Fibroblast of the aortic adventitia (primary cell): Measurements from ENCODE around the gene NUDT21. TPM values are rescaled to one million over a fixed set of nuclear protein-coding genes. Genes with fewer than 3 reads are reported as not detected.
"Not testable (repeated sequence)": the region's sequence is repeated elsewhere in the genome, so short reads cannot be mapped to it uniquely, and the experiment has no call there.

Source experiments
- DNase-seq: peaks from one replicate; pipeline ENCODE4 v3.0.0-alpha.2; 2010; ENCODE audit warnings: low read depth
- H3K4me3 ChIP-seq: 2 replicates; pipeline ENCODE4 v1.5.1; 2011; ENCODE audit warnings: low read depth, mild to moderate bottlenecking, control low read depth, low read length, moderate library complexity
- total RNA-seq: library from RNA; depleted of rRNA; stranded (reverse); fragments of >200 nt; gene quantifications from 2 replicates; pipeline ENCODE4 v1.2.3, GENCODE V29; 2012; ENCODE audit warnings: low replicate concordance
- TF ChIP-seq, protein P1 (sequence below): IDR thresholded peaks from 2 replicates; pipeline ENCODE4 v1.5.1; 2011; ENCODE audit warnings: mild to moderate bottlenecking, low read length, control low read depth, inconsistent platforms; ENCODE audit not compliant: insufficient read depth

NUDT21 gene
- total RNA-seq, 1 donor = 116 TPM

DNA sequence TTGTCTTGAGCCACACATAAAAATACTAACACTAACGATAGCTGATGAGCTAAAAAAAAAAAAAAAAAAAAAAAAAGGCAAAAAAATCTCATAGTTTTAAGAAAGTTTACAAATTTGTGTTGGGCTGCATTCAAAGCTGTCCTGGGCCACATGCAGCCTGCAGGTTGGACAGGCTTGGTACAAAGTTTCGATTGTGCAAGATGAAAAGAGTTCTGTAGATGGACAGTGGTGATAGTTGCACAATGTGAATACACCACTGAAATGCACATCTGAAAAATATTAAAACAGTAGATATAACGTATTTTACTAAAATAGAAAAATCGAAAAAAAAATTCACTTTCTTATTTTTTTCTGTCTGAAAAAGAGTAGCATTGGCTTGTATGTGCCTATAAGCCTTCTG lies 68.7 kb downstream of the NUDT21 start:
- H3K4me3 ChIP-seq = no peak overlapping the region
- TF ChIP-seq, protein P1, sequence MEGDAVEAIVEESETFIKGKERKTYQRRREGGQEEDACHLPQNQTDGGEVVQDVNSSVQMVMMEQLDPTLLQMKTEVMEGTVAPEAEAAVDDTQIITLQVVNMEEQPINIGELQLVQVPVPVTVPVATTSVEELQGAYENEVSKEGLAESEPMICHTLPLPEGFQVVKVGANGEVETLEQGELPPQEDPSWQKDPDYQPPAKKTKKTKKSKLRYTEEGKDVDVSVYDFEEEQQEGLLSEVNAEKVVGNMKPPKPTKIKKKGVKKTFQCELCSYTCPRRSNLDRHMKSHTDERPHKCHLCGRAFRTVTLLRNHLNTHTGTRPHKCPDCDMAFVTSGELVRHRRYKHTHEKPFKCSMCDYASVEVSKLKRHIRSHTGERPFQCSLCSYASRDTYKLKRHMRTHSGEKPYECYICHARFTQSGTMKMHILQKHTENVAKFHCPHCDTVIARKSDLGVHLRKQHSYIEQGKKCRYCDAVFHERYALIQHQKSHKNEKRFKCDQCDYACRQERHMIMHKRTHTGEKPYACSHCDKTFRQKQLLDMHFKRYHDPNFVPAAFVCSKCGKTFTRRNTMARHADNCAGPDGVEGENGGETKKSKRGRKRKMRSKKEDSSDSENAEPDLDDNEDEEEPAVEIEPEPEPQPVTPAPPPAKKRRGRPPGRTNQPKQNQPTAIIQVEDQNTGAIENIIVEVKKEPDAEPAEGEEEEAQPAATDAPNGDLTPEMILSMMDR = no peak
- DNase-seq = no peak

DNA sequence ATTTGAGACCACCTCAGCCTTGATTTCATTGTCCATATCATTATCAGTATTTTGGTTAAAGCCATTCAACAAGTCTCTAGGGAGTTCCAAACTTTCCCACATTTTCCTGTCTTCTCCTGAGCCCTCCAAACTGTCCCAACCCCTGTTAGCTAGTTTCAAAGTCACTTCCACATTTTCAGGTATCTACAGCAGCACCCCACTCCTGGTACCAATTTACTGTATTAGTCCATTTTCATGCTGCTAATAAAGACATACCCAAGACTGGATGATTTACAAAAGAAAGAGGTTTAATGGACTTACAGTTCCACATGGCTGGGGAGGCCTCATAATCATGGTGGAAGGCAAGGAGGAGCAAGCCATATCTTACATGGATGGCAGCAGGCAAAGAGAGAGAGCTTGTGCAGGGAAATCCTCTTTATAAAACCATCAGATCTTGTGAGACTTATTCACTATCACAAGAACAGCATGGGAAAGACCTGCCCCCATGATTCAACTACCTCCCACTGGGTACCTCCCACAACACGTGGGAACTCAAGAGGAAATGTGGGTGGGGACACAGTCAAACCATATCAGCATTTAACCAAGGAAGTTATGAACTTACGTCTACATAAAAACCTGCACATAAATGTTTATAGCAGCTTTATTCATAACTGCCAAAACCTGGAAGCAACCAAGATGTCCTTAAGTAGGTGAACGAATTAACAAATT lies 70.2 kb downstream of the NUDT21 start:
- not testable (repeated sequence) for H3K4me3 ChIP-seq, DNase-seq

Other genes starting within 250 kb of the NUDT21 start
- 133 and 312 TPM in 2 replicates for gene AMFR, start 25.8 kb downstream of the NUDT21 start, total RNA-seq
- 50.0 and 95.0 TPM in 2 replicates for gene OGFOD1, start 222 bp upstream of the NUDT21 start, total RNA-seq
- gene BBS2, start 68.7 kb upstream of the NUDT21 start, total RNA-seq = 58.9 and 85.0 TPM in 2 replicates
- gene MT4, start 113.7 kb upstream of the NUDT21 start, total RNA-seq = not detected in 2 replicates
- not detected in 2 replicates for gene MT3, start 138.2 kb upstream of the NUDT21 start, total RNA-seq
- gene MT2A, start 157.3 kb upstream of the NUDT21 start, total RNA-seq = 8.3 and 114 TPM in 2 replicates
- 54.7 and 103 TPM in 2 replicates for gene MT1E, start 174.4 kb upstream of the NUDT21 start, total RNA-seq
- gene MT1M, start 181.3 kb upstream of the NUDT21 start, total RNA-seq = 3.4 and 10.3 TPM in 2 replicates
- 0.72 TPM in 1 of 2 replicates, not detected in the other for gene MT1A, start 187.3 kb upstream of the NUDT21 start, total RNA-seq
- not detected in 2 replicates for gene MT1B, start 200.6 kb upstream of the NUDT21 start, total RNA-seq
- 0.18 TPM in 1 of 2 replicates, not detected in the other for gene MT1F, start 206.6 kb upstream of the NUDT21 start, total RNA-seq
- gene MT1G, start 216.7 kb upstream of the NUDT21 start, total RNA-seq = not detected in 2 replicates
- gene MT1H, start 218.5 kb upstream of the NUDT21 start, total RNA-seq = not detected in 2 replicates
- 39.9 and 155 TPM in 2 replicates for gene MT1X, start 231.1 kb upstream of the NUDT21 start, total RNA-seq